GM12801 (cell line): ENCODE data around the gene TMEM178A.

ENCODE experiments used
- CTCF ChIP-seq: IDR thresholded peaks from one replicate; pipeline ENCODE4 v1.5.1; 2011; ENCODE audit warnings: control low read depth; ENCODE audit not compliant: insufficient read length; ENCODE audit errors: extremely low read depth

TMEM178A gene

GRCh38 chr2:39689272-39689841 lies 23.6 kb downstream of the TMEM178A start:
- TF ChIP-seq CTCF = no peak

- no peak for TF ChIP-seq CTCF
These were observed 24.2 kb downstream of the TMEM178A start for GRCh38 chr2:39689876-39690275.

- no peak for TF ChIP-seq CTCF
These were observed 27.5 kb downstream of the TMEM178A start for GRCh38 chr2:39693245-39693644.

- no peak for TF ChIP-seq CTCF
These were observed 30.4 kb downstream of the TMEM178A start for GRCh38 chr2:39696101-39696553.

GRCh38 chr2:39696838-39697237 lies 31.1 kb downstream of the TMEM178A start:
- no peak for TF ChIP-seq CTCF

GRCh38 chr2:39697454-39697853 lies 31.7 kb downstream of the TMEM178A start:
- TF ChIP-seq CTCF = no peak

GRCh38 chr2:39701137-39701536 lies 35.4 kb downstream of the TMEM178A start:
- no peak for TF ChIP-seq CTCF
